ENCODE data around the gene OR1L8. TPM values are rescaled to one million over a fixed set of nuclear protein-coding genes. Genes with fewer than 3 reads are reported as not detected.
"Not testable (repeated sequence)": the region's sequence is repeated elsewhere in the genome, so short reads cannot be mapped to it uniquely, and the experiment has no call there.

OR1L8 gene
- not detected in 2 replicates for total RNA-seq (2021)
- long read RNA-seq: 0 reads

- not testable (repeated sequence) for H3K9ac ChIP-seq (ENCODE audit: extremely low read depth, insufficient read length, low read length); H3K4me2 ChIP-seq (ENCODE audit: insufficient read depth, insufficient read length, low read length); H3K23ac ChIP-seq (ENCODE audit: insufficient read length, low read depth, low read length); H3K27me3 ChIP-seq (ENCODE audit: insufficient read depth, low read length); H3K27ac Mint-ChIP-seq; H4K20me1 ChIP-seq (ENCODE audit: control insufficient read depth, insufficient read depth, insufficient read length); H3K4ac ChIP-seq (ENCODE audit: low read depth, low read length); H2BK20ac ChIP-seq (ENCODE audit: low read depth, low read length, poor library complexity, severe bottlenecking); H3T11ph ChIP-seq (ENCODE audit: low read length); H2AK5ac ChIP-seq (ENCODE audit: insufficient read length, low read length); H4K91ac ChIP-seq (ENCODE audit: insufficient read length, low read depth, low read length); H2BK12ac ChIP-seq (ENCODE audit: insufficient read length, low read depth, low read length); H3K4me1 ChIP-seq (ENCODE audit: insufficient read depth, low read length); H3K79me1 ChIP-seq (ENCODE audit: insufficient read depth, low read depth, low read length, poor library complexity, severe bottlenecking); H2BK120ac ChIP-seq (ENCODE audit: low read depth, low read length, poor library complexity, severe bottlenecking); DNase-seq; H3K79me2 ChIP-seq (ENCODE audit: insufficient read depth, low read length); H2BK15ac ChIP-seq (ENCODE audit: low read depth, low read length); H4K5ac ChIP-seq (ENCODE audit: insufficient read length, low read depth, low read length); H3K27ac ChIP-seq (ENCODE audit: insufficient read length, low read depth, low read length); H3K18ac ChIP-seq (ENCODE audit: insufficient read length, low read depth, low read length); H3K56ac ChIP-seq (ENCODE audit: insufficient read length, low read depth, low read length); H3K27me3 Mint-ChIP-seq (ENCODE audit: low read depth); H3K23me2 ChIP-seq (ENCODE audit: insufficient read length, low read depth, low read length, poor library complexity, severe bottlenecking); H2BK5ac ChIP-seq (ENCODE audit: insufficient read length, low read length); H2AFZ ChIP-seq (ENCODE audit: low read length); H3K14ac ChIP-seq (ENCODE audit: insufficient read depth, low read length); H4K8ac ChIP-seq (replicated peaks; ENCODE audit: insufficient read length, low read depth, low read length); H3K4me1 Mint-ChIP-seq; H3K4me3 Mint-ChIP-seq
- Mint-ChIP-seq H3K36me3 (ENCODE audit: insufficient read depth in 1 of 3, low read depth in 3 of 3) (peaks cover 0 to 18% (median 0%) of the 10 kb centered on the region in 3 experiments; a peak in 3 of 7 replicates), H3K9me3 (peaks cover 69 to 71% of the 10 kb centered on the region in 2 experiments)
- WGBS (ENCODE audit: extremely low coverage, insufficient read length, low lambda C conversion rate): no CpG with 5 or more reads among the region's 8 CpGs
- peaks cover 19% of the 10 kb centered on the region for H3K9me3 ChIP-seq (ENCODE audit: control insufficient read depth, low read depth, low read length)
These were observed at the start of gene OR1L8 for GRCh38 chr9:122583284-122583683. Gene OR1L8 (minus strand): TSS chr9:122583384. CDS start chr9:122568477, 14,907 bp downstream.

Measured in H9 (cell line).